Breast epithelium (tissue), 4 donors: ENCODE results near the gene ARID3C. TPM values are rescaled to one million over a fixed set of nuclear protein-coding genes. Genes with fewer than 3 reads are reported as not detected.

Source experiments
- DNase-seq, 2 donors: peaks; one replicate each; pipeline ENCODE4 v3.0.0-alpha.2; 2019; ENCODE audit warnings: low spot score in 2 of 2
- H3K27ac ChIP-seq, 2 donors: fragments of 200-600 bp; sonication (generic) in 1 of 2; one replicate each; pipeline ENCODE4 v1.5.1; 2016 to 2019; ENCODE audit warnings: mild to moderate bottlenecking in 1 of 2
- H3K27me3 ChIP-seq, 2 donors: fragments of 200-600 bp; sonication (generic) in 1 of 2; one replicate each; pipeline versions ENCODE4 v1.5.1 to v1.6.0; 2017 to 2019; ENCODE audit warnings: control low read depth in 1 of 2, mild to moderate bottlenecking in 1 of 2
- H3K36me3 ChIP-seq: fragments of 200-600 bp; one replicate; pipeline ENCODE4 v1.5.1; 2019
- H3K4me1 ChIP-seq, 2 donors: fragments of 200-600 bp; sonication (generic); one replicate each; pipeline ENCODE4 v1.5.1; 2016 to 2019; ENCODE audit warnings: control low read depth in 1 of 2
- H3K4me3 ChIP-seq, 3 donors: fragments of 200-600 bp; sonication (generic); 1 replicate in 2 of 3; 2 replicates in 1 of 3; pipeline ENCODE4 v1.5.1; 2016 to 2019; ENCODE audit warnings: mild to moderate bottlenecking in 3 of 3, moderate library complexity in 2 of 3
- H3K9me3 ChIP-seq, 2 donors: fragments of 200-600 bp; sonication (generic) in 1 of 2; one replicate each; pipeline ENCODE4 v1.5.1; 2016 to 2019; ENCODE audit warnings: control low read depth in 1 of 2
- CTCF ChIP-seq, 3 donors: fragments of 450-650 bp; IDR thresholded peaks; one replicate each; pipeline ENCODE4 v1.5.1; 2016 to 2017; ENCODE audit warnings: antibody characterized with exemption in 3 of 3, mild to moderate bottlenecking in 3 of 3, moderate library complexity in 3 of 3
- POLR2A ChIP-seq: fragments of 450-650 bp; IDR thresholded peaks from one replicate; pipeline ENCODE4 v1.6.1; 2016; ENCODE audit warnings: antibody characterized with exemption, mild to moderate bottlenecking, moderate library complexity
- POLR2AphosphoS5 ChIP-seq, 3 donors: sonication (generic); formaldehyde crosslinking; IDR thresholded peaks; one replicate each; pipeline ENCODE4 v1.6.1; 2017; ENCODE audit warnings: antibody characterized with exemption in 3 of 3
- intact Hi-C: fragments of 100-400 bp; cut with DNase I; formaldehyde crosslinking; loops from one replicate; pipeline ENCODE4 v1.15.1; 2023; ENCODE audit warnings: low total_unique reads
- total RNA-seq, 3 donors: library from RNA; depleted of rRNA; stranded (reverse); fragments of >200 nt; gene quantifications; one replicate each; pipeline ENCODE4 v1.1.0, GENCODE V29; 2016

ARID3C gene
- total RNA-seq, 3 donors from 2014 or later = 0.29 TPM; not detected in 2

- TF ChIP-seq POLR2A = no peak
- TF ChIP-seq CTCF (IDR thresholded peaks at IDR 0.05) = no peak
- no peak for TF ChIP-seq POLR2AphosphoS5 (IDR thresholded peaks at IDR 0.05)
- H3K4me1 ChIP-seq = no peaks in the 10 kb centered on the region
- H3K36me3 ChIP-seq = no peaks in the 10 kb centered on the region
- peak overlapping the region in 1 of 2 donors; percentile 12 for H3K27ac ChIP-seq
- H3K27me3 ChIP-seq = peaks cover 0 to 15% of the 10 kb centered on the region in 2 donors
- intact Hi-C loops = loop anchor here (2.0 kb wide), 1 partner anchor 16 kb away; no protein-coding TSS in a partner anchor
- no peaks in the 10 kb centered on the region for H3K9me3 ChIP-seq
- no peak overlapping the region for H3K4me3 ChIP-seq
- DNase-seq = no peak
Observed at GRCh38 chr9:34579104-34579807, 49.6 kb downstream of the ARID3C start.

GRCh38 chr9:34578241-34579103 is 50.4 kb downstream of the ARID3C start:
- Histone ChIP-seq H3K9me3 (no peaks in the 10 kb centered on the region), H3K4me1 (no peaks in the 10 kb centered on the region), H3K36me3 (no peaks in the 10 kb centered on the region), H3K27ac (peak overlapping the region in 1 of 2 donors; percentile 70), H3K4me3 (peak overlapping the region; percentile 21 to 67 (median 49)), H3K27me3 (peaks cover 0 to 15% of the 10 kb centered on the region in 2 donors)
- TF ChIP-seq CTCF (IDR thresholded peaks at IDR 0.05) (no peak), POLR2AphosphoS5 (IDR thresholded peaks at IDR 0.05) (no peak), POLR2A (no peak)
- DNase-seq = no peak
- intact Hi-C loops = loop anchor here (2.0 kb wide), 1 partner anchor 16 kb away; no protein-coding TSS in a partner anchor

- TF ChIP-seq CTCF (IDR thresholded peaks at IDR 0.05) (no peak), POLR2A (no peak), POLR2AphosphoS5 (IDR thresholded peaks at IDR 0.05) (no peak)
- no peak for DNase-seq
- intact Hi-C loops = loop anchor here (2.0 kb wide), 1 partner anchor 15 kb away; no protein-coding TSS in a partner anchor
- Histone ChIP-seq H3K4me3 (peak overlapping the region; percentile 21 to 67 (median 49)), H3K4me1 (no peaks in the 10 kb centered on the region), H3K27ac (peak overlapping the region in 1 of 2 donors; percentile 70), H3K27me3 (peaks cover 0 to 15% of the 10 kb centered on the region in 2 donors), H3K9me3 (no peaks in the 10 kb centered on the region), H3K36me3 (no peaks in the 10 kb centered on the region)
Observed at GRCh38 chr9:34577400-34578240, 51.2 kb downstream of the ARID3C start.

- no peak for TF ChIP-seq POLR2AphosphoS5 (IDR thresholded peaks at IDR 0.05)
- no peak for TF ChIP-seq CTCF (IDR thresholded peaks at IDR 0.05)
- TF ChIP-seq POLR2A = no peak
- intact Hi-C loops = no loop called here
- DNase-seq = no peak
- no peak overlapping the region for H3K4me3 ChIP-seq
- H3K36me3 ChIP-seq = no peaks in the 10 kb centered on the region
- H3K9me3 ChIP-seq = no peaks in the 10 kb centered on the region
- peaks cover 0 to 15% of the 10 kb centered on the region in 2 donors for H3K27me3 ChIP-seq
- H3K27ac ChIP-seq = peak overlapping the region in 1 of 2 donors; percentile 32
- H3K4me1 ChIP-seq = no peaks in the 10 kb centered on the region
Observed at GRCh38 chr9:34576597-34577399, 52.1 kb downstream of the ARID3C start.
